SK-N-MC (cell line): ENCODE data around the gene MAGEA9.
"Not testable (repeated sequence)": the region's sequence is repeated elsewhere in the genome, so short reads cannot be mapped to it uniquely, and the experiment has no call there.

ENCODE experiments used
- EZH2 ChIP-seq: fragments of 200-600 bp; sonication (generic); IDR thresholded peaks from one replicate; pipeline ENCODE4 v1.6.1; 2017; ENCODE audit warnings: antibody characterized with exemption
- POLR2AphosphoS5 ChIP-seq: IDR thresholded peaks from 2 replicates; pipeline ENCODE4 v1.6.1; 2012; ENCODE audit warnings: mild to moderate bottlenecking, low read depth, low read length, borderline replicate concordance

- not testable (repeated sequence) for TF ChIP-seq POLR2AphosphoS5, EZH2
These were observed at the start of gene MAGEA9 for GRCh38 chrX:149781727-149782126.
